Liver (tissue), 3 donors: Measurements from ENCODE around the gene RSRC1.

Experiments
- EGR1 ChIP-seq, 2 donors: IDR thresholded peaks; 2 replicates each; pipeline ENCODE4 v1.6.1; 2016 to 2018; ENCODE audit warnings: antibody characterized with exemption in 2 of 2, low read depth in 2 of 2
- FOXA1 ChIP-seq: IDR thresholded peaks from 2 replicates; pipeline ENCODE4 v1.6.1; 2016; ENCODE audit warnings: antibody characterized with exemption
- GABPA ChIP-seq, 2 donors: IDR thresholded peaks in 1 of 2; conservative IDR thresholded peaks in 1 of 2; 2 replicates each; pipeline ENCODE4 v1.6.1; 2016; ENCODE audit warnings: antibody characterized with exemption in 2 of 2, mild to moderate bottlenecking in 1 of 2, moderate library complexity in 1 of 2
- HNF4A ChIP-seq, 2 donors: conservative IDR thresholded peaks; 2 replicates each; pipeline ENCODE4 v1.6.1; 2016; ENCODE audit warnings: antibody characterized with exemption in 2 of 2, mild to moderate bottlenecking in 2 of 2
- JUND ChIP-seq, 2 donors: IDR thresholded peaks; 2 replicates each; pipeline ENCODE4 v1.6.1; 2016; ENCODE audit warnings: antibody characterized with exemption in 2 of 2
- RAD21 ChIP-seq, 2 donors: IDR thresholded peaks; 2 replicates each; pipeline ENCODE4 v1.6.1; 2016; ENCODE audit warnings: antibody characterized with exemption in 2 of 2, mild to moderate bottlenecking in 2 of 2
- SP1 ChIP-seq: IDR thresholded peaks from 2 replicates; pipeline ENCODE4 v1.6.1; 2018; ENCODE audit warnings: antibody characterized with exemption, mild to moderate bottlenecking
- TAF1 ChIP-seq: conservative IDR thresholded peaks from 2 replicates; pipeline ENCODE4 v1.6.1; 2016; ENCODE audit warnings: antibody characterized with exemption, mild to moderate bottlenecking
- YY1 ChIP-seq: IDR thresholded peaks from 2 replicates; pipeline ENCODE4 v1.6.1; 2016; ENCODE audit warnings: antibody characterized with exemption, mild to moderate bottlenecking
- TF ChIP-seq, protein P1 (sequence below): fragments of 150-350 bp; IDR thresholded peaks from 2 replicates; pipeline ENCODE4 v1.5.1; 2017; ENCODE audit warnings: improper control_type of control experiment, low read depth, low read length; ENCODE audit not compliant: missing input control
- TF ChIP-seq, protein P2 (sequence below): IDR thresholded peaks from 2 replicates; pipeline ENCODE4 v1.6.1; 2016; ENCODE audit warnings: antibody characterized with exemption
- TF ChIP-seq, protein P3 (sequence below): IDR thresholded peaks from 2 replicates; pipeline ENCODE4 v1.6.1; 2016; ENCODE audit warnings: antibody characterized with exemption, mild to moderate bottlenecking
- TF ChIP-seq, protein P4 (sequence below): IDR thresholded peaks from 2 replicates; pipeline ENCODE4 v1.6.1; 2016; ENCODE audit warnings: antibody characterized with exemption
- TF ChIP-seq, protein P5 (sequence below): IDR thresholded peaks from 2 replicates; pipeline ENCODE4 v1.6.1; 2016; ENCODE audit warnings: antibody characterized with exemption
- donor health status: healthy.
- donor health status: healthy.

DNA sequence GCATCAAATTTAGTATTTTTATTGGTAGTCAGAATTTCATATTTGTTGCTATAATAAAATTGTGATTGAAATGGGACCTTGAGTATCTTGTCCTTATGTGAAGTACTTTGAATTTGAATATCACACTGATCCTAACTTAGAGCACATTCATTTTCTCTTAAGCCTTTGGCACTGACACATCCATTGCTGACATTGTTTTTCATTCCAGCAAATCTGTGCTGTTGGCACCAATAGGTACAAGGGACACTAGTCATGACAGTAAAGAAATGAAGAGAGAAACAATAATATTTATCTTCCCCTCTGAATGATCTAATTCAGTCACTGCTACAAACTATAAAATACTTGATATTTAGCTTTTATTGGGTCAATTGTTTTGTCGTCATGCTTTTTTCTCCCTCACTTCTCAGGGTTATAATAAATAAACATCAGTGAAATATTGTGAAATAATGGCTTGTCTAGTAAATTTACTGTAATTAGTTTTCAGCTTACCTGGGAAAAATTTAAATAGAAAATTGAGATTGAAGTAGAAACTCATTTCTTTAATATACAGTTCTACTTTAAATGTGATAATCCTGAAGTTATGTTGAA, 294.3 kb downstream of the RSRC1 start:
- TF ChIP-seq, protein P1, sequence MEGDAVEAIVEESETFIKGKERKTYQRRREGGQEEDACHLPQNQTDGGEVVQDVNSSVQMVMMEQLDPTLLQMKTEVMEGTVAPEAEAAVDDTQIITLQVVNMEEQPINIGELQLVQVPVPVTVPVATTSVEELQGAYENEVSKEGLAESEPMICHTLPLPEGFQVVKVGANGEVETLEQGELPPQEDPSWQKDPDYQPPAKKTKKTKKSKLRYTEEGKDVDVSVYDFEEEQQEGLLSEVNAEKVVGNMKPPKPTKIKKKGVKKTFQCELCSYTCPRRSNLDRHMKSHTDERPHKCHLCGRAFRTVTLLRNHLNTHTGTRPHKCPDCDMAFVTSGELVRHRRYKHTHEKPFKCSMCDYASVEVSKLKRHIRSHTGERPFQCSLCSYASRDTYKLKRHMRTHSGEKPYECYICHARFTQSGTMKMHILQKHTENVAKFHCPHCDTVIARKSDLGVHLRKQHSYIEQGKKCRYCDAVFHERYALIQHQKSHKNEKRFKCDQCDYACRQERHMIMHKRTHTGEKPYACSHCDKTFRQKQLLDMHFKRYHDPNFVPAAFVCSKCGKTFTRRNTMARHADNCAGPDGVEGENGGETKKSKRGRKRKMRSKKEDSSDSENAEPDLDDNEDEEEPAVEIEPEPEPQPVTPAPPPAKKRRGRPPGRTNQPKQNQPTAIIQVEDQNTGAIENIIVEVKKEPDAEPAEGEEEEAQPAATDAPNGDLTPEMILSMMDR = no peak
- TF ChIP-seq, protein P2, sequence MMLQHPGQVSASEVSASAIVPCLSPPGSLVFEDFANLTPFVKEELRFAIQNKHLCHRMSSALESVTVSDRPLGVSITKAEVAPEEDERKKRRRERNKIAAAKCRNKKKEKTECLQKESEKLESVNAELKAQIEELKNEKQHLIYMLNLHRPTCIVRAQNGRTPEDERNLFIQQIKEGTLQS = no peak
- TF ChIP-seq TAF1 = no peak
- TF ChIP-seq SP1 = no peak
- TF ChIP-seq FOXA1 = no peak
- TF ChIP-seq, protein P3, sequence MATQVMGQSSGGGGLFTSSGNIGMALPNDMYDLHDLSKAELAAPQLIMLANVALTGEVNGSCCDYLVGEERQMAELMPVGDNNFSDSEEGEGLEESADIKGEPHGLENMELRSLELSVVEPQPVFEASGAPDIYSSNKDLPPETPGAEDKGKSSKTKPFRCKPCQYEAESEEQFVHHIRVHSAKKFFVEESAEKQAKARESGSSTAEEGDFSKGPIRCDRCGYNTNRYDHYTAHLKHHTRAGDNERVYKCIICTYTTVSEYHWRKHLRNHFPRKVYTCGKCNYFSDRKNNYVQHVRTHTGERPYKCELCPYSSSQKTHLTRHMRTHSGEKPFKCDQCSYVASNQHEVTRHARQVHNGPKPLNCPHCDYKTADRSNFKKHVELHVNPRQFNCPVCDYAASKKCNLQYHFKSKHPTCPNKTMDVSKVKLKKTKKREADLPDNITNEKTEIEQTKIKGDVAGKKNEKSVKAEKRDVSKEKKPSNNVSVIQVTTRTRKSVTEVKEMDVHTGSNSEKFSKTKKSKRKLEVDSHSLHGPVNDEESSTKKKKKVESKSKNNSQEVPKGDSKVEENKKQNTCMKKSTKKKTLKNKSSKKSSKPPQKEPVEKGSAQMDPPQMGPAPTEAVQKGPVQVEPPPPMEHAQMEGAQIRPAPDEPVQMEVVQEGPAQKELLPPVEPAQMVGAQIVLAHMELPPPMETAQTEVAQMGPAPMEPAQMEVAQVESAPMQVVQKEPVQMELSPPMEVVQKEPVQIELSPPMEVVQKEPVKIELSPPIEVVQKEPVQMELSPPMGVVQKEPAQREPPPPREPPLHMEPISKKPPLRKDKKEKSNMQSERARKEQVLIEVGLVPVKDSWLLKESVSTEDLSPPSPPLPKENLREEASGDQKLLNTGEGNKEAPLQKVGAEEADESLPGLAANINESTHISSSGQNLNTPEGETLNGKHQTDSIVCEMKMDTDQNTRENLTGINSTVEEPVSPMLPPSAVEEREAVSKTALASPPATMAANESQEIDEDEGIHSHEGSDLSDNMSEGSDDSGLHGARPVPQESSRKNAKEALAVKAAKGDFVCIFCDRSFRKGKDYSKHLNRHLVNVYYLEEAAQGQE = no peak
- TF ChIP-seq JUND (IDR thresholded peaks at IDR 0.05) = no peak
- TF ChIP-seq RAD21 (IDR thresholded peaks at IDR 0.05) = no peak
- TF ChIP-seq, protein P4, sequence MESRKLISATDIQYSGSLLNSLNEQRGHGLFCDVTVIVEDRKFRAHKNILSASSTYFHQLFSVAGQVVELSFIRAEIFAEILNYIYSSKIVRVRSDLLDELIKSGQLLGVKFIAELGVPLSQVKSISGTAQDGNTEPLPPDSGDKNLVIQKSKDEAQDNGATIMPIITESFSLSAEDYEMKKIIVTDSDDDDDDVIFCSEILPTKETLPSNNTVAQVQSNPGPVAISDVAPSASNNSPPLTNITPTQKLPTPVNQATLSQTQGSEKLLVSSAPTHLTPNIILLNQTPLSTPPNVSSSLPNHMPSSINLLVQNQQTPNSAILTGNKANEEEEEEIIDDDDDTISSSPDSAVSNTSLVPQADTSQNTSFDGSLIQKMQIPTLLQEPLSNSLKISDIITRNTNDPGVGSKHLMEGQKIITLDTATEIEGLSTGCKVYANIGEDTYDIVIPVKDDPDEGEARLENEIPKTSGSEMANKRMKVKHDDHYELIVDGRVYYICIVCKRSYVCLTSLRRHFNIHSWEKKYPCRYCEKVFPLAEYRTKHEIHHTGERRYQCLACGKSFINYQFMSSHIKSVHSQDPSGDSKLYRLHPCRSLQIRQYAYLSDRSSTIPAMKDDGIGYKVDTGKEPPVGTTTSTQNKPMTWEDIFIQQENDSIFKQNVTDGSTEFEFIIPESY = no peak
- TF ChIP-seq EGR1 (IDR thresholded peaks at IDR 0.05; ENCODE audit: low read depth in 2 of 2) = no peak
- TF ChIP-seq GABPA (IDR thresholded peaks at IDR 0.05 in 1 of 2, conservative IDR thresholded peaks at IDR 0.05 in 1 of 2) = no peak
- TF ChIP-seq, protein P5, sequence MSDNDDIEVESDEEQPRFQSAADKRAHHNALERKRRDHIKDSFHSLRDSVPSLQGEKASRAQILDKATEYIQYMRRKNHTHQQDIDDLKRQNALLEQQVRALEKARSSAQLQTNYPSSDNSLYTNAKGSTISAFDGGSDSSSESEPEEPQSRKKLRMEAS = no peak
- no peak for TF ChIP-seq YY1
- no peak for TF ChIP-seq HNF4A (conservative IDR thresholded peaks at IDR 0.05)
